Lower lobe of right lung (tissue), 2 donors: ENCODE measurements around the gene ADGRG1. TPM values are rescaled to one million over a fixed set of nuclear protein-coding genes. Genes with fewer than 3 reads are reported as not detected.

Experiments
- ATAC-seq, 2 donors: fragments of 200-7000 bp; cut with Tn5 transposase; one replicate each; pipeline ENCODE4 v1.9.1; 2020 to 2022; ENCODE audit warnings: mild to moderate bottlenecking in 2 of 2, moderate library complexity in 2 of 2
- DNase-seq: peaks from one replicate; pipeline ENCODE4 v3.0.0-alpha.2; 2020
- H3K27ac ChIP-seq: fragments of 200-600 bp; one replicate; pipeline ENCODE4 v1.8.0; 2022
- H3K27me3 ChIP-seq: fragments of 200-600 bp; one replicate; pipeline ENCODE4 v1.8.0; 2022; ENCODE audit warnings: low read depth
- H3K36me3 ChIP-seq: fragments of 200-600 bp; one replicate; pipeline ENCODE4 v1.8.0; 2022; ENCODE audit warnings: mild to moderate bottlenecking
- H3K4me1 ChIP-seq: fragments of 200-600 bp; one replicate; pipeline ENCODE4 v1.8.0; 2022
- H3K4me3 ChIP-seq: fragments of 200-600 bp; one replicate; pipeline ENCODE4 v1.8.0; 2022; ENCODE audit warnings: mild to moderate bottlenecking
- H3K9me3 ChIP-seq: fragments of 200-600 bp; one replicate; pipeline ENCODE4 v1.8.0; 2022
- CTCF ChIP-seq: fragments of 200-600 bp; IDR thresholded peaks from one replicate; pipeline ENCODE4 v1.8.0; 2022; ENCODE audit warnings: antibody characterized with exemption, mild to moderate bottlenecking
- intact Hi-C: fragments of 100-400 bp; cut with DNase I; formaldehyde crosslinking; loops from one replicate; pipeline ENCODE4 v1.11.0; 2022
- total RNA-seq: library from RNA; stranded (reverse); fragmentation: NEBNext Ultra II Directional; extraction: Animal tissue kit (Norgen Biotek cat#: 25700); gene quantifications from one replicate; pipeline ENCODE4 v1.2.1, GENCODE V29; 2021
- donor health status: DM: no; HTN: yes; CAD: no; lungs with severe emphysema.

The ADGRG1 gene
- total RNA-seq, 1 donor from 2014 or later, result 37.9 TPM

- Histone ChIP-seq H3K9me3 (no peaks in the 10 kb centered on the region), H3K4me3 (peak overlapping the region; percentile 50), H3K36me3 (no peaks in the 10 kb centered on the region), H3K4me1 (peaks cover 25% of the 10 kb centered on the region), H3K27ac (peak overlapping the region; percentile 65), H3K27me3 (no peaks in the 10 kb centered on the region)
- no peak for TF ChIP-seq CTCF
- intact Hi-C loops, result no loop called here
- no peak for ATAC-seq
- DNase-seq, result no peak
These were observed 408 bp downstream of the ADGRG1 start for GRCh38 chr16:57628783-57629293.

DNA sequence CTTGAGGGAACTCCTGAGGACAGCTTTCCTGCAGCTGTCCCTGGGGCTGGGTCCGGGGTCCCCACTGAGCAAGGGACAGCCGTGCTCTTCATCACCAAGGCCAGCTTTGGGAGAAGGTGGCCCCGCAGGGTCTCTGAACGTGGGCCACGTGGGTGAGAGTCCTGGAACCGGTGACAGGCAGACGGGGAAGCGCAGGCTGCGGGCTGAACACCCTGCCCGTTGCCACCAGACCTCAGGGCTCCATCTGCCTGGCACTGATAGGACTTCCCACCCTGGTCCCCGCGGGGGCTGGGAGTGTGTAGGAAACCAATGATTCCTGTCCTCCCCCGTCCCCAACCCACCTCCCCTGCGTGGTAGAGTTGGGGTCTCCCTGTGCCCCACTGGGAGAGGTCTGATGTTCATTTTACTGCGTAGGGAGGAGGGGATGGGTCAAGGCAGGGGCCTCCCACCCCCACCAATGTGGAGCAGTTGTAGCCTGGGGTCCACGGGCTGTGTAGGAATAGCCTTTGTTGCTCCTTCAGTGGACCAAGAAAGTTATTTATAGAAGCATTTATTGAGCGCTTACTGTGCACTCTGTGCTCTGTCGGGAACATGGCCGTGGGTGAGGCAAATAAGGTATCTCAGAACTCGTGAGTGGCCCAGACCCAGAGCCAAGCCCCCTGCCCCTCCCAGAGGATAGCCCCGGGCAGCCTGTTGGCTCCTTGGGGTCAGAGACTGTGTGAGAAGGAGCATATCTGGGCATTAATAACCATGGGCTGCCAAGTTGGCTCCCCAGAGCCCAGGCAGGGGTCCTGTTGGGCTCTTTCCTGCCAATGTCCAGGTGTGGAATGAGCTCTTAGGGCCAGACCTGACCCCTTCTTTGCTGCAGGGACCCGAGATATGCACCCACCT, 1.3 kb downstream of the ADGRG1 start:
- Histone ChIP-seq H3K27me3 (no peaks in the 10 kb centered on the region), H3K9me3 (no peaks in the 10 kb centered on the region), H3K4me3 (peak overlapping the region; percentile 50), H3K36me3 (no peaks in the 10 kb centered on the region), H3K4me1 (peaks cover 16% of the 10 kb centered on the region), H3K27ac (peak overlapping the region; percentile 65)
- DNase-seq (no peak), ATAC-seq (no peak)
- intact Hi-C loops, result no loop called here
- TF ChIP-seq CTCF, result no peak

DNA sequence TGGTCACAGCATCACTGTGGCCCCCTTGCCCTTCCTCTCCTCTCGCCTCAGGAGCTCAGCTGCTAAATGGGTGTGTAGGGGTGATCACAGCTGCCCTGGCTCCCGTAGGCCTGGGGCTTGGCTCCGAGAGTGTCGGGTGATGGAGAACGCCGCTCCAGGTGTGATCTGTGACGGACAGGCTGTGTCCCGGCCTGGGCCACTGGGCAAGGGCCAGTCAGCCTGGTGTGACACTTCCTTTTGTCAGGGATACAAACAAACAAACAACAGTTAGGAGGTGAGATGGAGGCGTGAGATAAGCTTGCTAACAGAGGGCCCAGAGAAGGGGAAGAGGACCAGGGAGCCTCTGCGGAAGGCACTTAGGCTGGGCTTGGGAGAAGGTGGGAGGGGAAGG, 2.0 kb downstream of the ADGRG1 start:
- TF ChIP-seq CTCF, result no peak
- Histone ChIP-seq H3K9me3 (no peaks in the 10 kb centered on the region), H3K4me1 (peaks cover 21% of the 10 kb centered on the region), H3K27ac (peak overlapping the region; percentile 65), H3K27me3 (no peaks in the 10 kb centered on the region), H3K4me3 (peak overlapping the region; percentile 50), H3K36me3 (no peaks in the 10 kb centered on the region)
- DNase-seq (no peak), ATAC-seq (no peak)
- intact Hi-C loops, result no loop called here

DNA sequence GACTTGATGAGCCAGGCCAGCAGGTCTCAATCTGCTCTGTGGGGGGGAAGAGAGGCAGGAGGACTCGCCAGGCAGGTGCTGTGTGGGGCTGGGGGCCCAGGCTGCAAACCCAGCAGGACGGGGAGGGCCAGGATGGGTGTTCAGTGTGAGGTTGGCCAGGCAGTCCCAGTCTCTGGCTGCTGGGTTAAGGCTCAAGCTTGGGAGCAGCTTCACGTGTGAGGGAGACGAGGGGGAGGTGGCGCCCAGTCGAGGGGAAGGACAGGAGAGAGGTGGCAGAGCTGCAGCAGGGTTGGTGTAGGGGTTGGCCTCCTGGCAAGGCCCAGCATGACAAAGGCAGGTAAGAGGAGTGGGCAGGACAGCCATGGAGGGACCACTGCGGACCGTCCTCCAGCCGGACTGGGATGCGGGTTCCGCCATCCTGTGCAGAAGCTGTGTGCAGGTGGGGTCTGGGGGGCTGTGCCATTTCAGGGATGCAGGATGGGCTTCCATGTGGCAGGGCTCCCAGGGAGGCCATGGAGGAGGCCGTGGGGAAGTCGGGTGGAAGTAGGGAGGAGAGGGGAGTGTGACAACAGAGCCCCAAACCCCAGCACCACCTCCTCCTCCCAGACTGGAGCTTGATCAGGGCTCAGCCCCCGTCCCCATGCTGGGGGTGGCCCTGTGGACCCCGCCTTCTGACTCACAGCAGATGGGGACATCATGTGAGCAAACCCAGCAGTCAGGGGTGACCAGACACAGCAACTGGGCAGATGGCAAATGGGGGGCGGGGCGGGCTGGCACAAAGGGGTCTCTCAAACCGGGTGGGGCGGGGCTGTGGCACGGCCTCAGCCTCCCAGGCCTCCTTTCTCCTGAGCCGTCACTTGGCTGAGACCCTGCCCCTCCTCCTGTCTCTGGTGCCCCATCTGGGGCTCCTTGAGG, 2.8 kb downstream of the ADGRG1 start:
- TF ChIP-seq CTCF, result no peak
- H3K27ac ChIP-seq, result peak overlapping the region; percentile 18
- no peaks in the 10 kb centered on the region for H3K9me3 ChIP-seq
- DNase-seq, result no peak
- no peaks in the 10 kb centered on the region for H3K36me3 ChIP-seq
- ATAC-seq, result no peak
- peak overlapping the region; percentile 50 for H3K4me3 ChIP-seq
- peaks cover 2% of the 10 kb centered on the region for H3K27me3 ChIP-seq
- H3K4me1 ChIP-seq, result peaks cover 27% of the 10 kb centered on the region
- intact Hi-C loops, result no loop called here

GRCh38 chr16:57632568-57632967, 4.1 kb downstream of the ADGRG1 start:
- H3K4me1 ChIP-seq, result peaks cover 31% of the 10 kb centered on the region
- intact Hi-C loops, result no loop called here
- H3K4me3 ChIP-seq, result no peak overlapping the region

More at GRCh38 chr16:57632568-57632967, 4.1 kb downstream of the ADGRG1 start:
- Histone ChIP-seq H3K9me3 (no peaks in the 10 kb centered on the region), H3K27me3 (peaks cover 8% of the 10 kb centered on the region), H3K36me3 (no peaks in the 10 kb centered on the region), H3K27ac (no peak overlapping the region)
- ATAC-seq (no peak), DNase-seq (no peak)
- no peak for TF ChIP-seq CTCF
